Transverse colon (tissue), 4 donors: ENCODE data around the gene VTI1A. TPM values are rescaled to one million over a fixed set of nuclear protein-coding genes. Genes with fewer than 3 reads are reported as not detected.

Source experiments
- DNase-seq: peaks from one replicate; pipeline ENCODE4 v3.0.0-alpha.2; 2019
- H3K27ac ChIP-seq, 4 donors: fragments of 200-600 bp; sonication (generic); 2 replicates each; pipeline ENCODE4 v1.5.1; 2016 to 2018; ENCODE audit warnings: inconsistent platforms in 4 of 4
- H3K27me3 ChIP-seq: fragments of 200-600 bp; sonication (generic); 2 replicates; pipeline ENCODE4 v1.5.1; 2017; ENCODE audit warnings: inconsistent platforms
- H3K36me3 ChIP-seq, 4 donors: fragments of 200-600 bp; sonication (generic); 2 replicates each; pipeline ENCODE4 v1.5.1; 2017 to 2019; ENCODE audit warnings: inconsistent platforms in 4 of 4
- H3K4me1 ChIP-seq, 4 donors: fragments of 200-600 bp; sonication (generic); 2 replicates each; pipeline ENCODE4 v1.5.1; 2017 to 2020; ENCODE audit warnings: inconsistent platforms in 4 of 4
- H3K4me3 ChIP-seq, 4 donors: fragments of 200-600 bp; sonication (generic); 1 replicate in 1 of 4; 2 replicates in 3 of 4; pipeline versions ENCODE4 v1.5.1 to v1.6.1; 2017 to 2019; ENCODE audit warnings: inconsistent platforms in 4 of 4
- H3K9me3 ChIP-seq, 2 donors: fragments of 200-600 bp; sonication (generic); 2 replicates each; pipeline ENCODE4 v1.5.1; 2017 to 2019; ENCODE audit warnings: inconsistent platforms in 2 of 2
- EP300 ChIP-seq: sonication (generic); formaldehyde crosslinking; IDR thresholded peaks from one replicate; pipeline ENCODE4 v1.6.1; 2017; ENCODE audit warnings: antibody characterized with exemption, low read depth
- POLR2A ChIP-seq: fragments of 450-650 bp; IDR thresholded peaks from one replicate; pipeline ENCODE4 v1.6.1; 2016; ENCODE audit warnings: antibody characterized with exemption, mild to moderate bottlenecking, moderate library complexity
- POLR2AphosphoS5 ChIP-seq, 3 donors: sonication (generic); formaldehyde crosslinking; IDR thresholded peaks; one replicate each; pipeline ENCODE4 v1.6.1; 2016; ENCODE audit warnings: antibody characterized with exemption in 3 of 3
- WGBS, 2 donors: methylation state at CpG; one replicate each; pipeline ENCODE4 v1.1.5; 2018; ENCODE audit warnings: low coverage in 1 of 2; 5-methylcytosine and 5-hydroxymethylcytosine counted together
- in situ Hi-C, 4 donors: fragments of 200-750 bp; cut with MboI; loops; one replicate each; pipeline versions ENCODE4 v1.15.0 to v1.15.1; 2017; ENCODE audit warnings: low sequenced_read_pairs in 3 of 4, low pct_ligation_motif_present in 1 of 4, low pct_unique_long_range_greater_than_20kb in 1 of 4
- intact Hi-C: fragments of 100-400 bp; cut with DNase I; formaldehyde crosslinking; loops from one replicate; pipeline ENCODE4 v1.15.1; 2023; ENCODE audit warnings: low total_unique reads
- total RNA-seq, 4 donors: library from RNA; depleted of rRNA; stranded (reverse); fragments of >200 nt; gene quantifications; one replicate each; pipeline ENCODE4 v1.1.0, GENCODE V29; 2016
- TF ChIP-seq, protein P1 (sequence below), 5 experiments: fragments of 200-600 bp in 3 of 5; fragments of 450-650 bp in 2 of 5; sonication (generic) in 3 of 5; IDR thresholded peaks; 1 replicate in 2 of 5; 2 replicates in 3 of 5; pipeline ENCODE4 v1.5.1; 2016 to 2017; ENCODE audit warnings: antibody characterized with exemption in 5 of 5, inconsistent platforms in 3 of 5, mild to moderate bottlenecking in 2 of 5, moderate library complexity in 1 of 5

Gene VTI1A
- total RNA-seq, 4 donors from 2014 or later = 65.8 to 211 (median 149) TPM

DNA sequence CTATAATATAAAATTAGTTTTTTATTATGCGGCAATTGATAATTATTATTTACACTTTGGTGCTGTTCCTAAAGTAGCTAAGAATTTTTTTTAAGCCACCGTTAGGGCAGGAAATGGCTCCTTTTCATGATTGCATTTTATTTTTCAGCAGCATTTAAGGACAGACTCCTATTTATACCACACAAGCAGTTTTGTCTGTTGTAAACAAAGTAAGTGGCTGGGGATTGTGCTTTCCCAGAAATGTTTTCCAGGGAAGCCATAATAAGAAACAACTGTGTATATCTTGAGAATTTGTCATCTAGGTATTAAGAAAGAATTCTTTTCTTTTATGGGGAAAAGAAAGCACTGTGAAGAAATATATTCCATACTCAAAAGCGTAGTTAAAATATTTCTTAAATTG, 232.0 kb downstream of the VTI1A start:
- TF ChIP-seq, protein P1, sequence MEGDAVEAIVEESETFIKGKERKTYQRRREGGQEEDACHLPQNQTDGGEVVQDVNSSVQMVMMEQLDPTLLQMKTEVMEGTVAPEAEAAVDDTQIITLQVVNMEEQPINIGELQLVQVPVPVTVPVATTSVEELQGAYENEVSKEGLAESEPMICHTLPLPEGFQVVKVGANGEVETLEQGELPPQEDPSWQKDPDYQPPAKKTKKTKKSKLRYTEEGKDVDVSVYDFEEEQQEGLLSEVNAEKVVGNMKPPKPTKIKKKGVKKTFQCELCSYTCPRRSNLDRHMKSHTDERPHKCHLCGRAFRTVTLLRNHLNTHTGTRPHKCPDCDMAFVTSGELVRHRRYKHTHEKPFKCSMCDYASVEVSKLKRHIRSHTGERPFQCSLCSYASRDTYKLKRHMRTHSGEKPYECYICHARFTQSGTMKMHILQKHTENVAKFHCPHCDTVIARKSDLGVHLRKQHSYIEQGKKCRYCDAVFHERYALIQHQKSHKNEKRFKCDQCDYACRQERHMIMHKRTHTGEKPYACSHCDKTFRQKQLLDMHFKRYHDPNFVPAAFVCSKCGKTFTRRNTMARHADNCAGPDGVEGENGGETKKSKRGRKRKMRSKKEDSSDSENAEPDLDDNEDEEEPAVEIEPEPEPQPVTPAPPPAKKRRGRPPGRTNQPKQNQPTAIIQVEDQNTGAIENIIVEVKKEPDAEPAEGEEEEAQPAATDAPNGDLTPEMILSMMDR (IDR thresholded peaks at IDR 0.05) = no peak
- TF ChIP-seq POLR2AphosphoS5 (IDR thresholded peaks at IDR 0.05) = no peak
- TF ChIP-seq EP300 = no peak
- TF ChIP-seq POLR2A = no peak
- no peak overlapping the region for H3K27ac ChIP-seq
- H3K9me3 ChIP-seq = no peaks in the 10 kb centered on the region
- DNase-seq = no peak
- no peaks in the 10 kb centered on the region for H3K27me3 ChIP-seq
- intact Hi-C loops (no loop called here), in situ Hi-C loops (no loop called here)
- H3K36me3 ChIP-seq = peaks cover 0 to 4% (median 0%) of the 10 kb centered on the region in 4 donors
- no peak overlapping the region for H3K4me3 ChIP-seq
- no peaks in the 10 kb centered on the region for H3K4me1 ChIP-seq
- WGBS, 2 donors = 79 to 86% methylated on average over 3 of the region's 3 CpGs

DNA sequence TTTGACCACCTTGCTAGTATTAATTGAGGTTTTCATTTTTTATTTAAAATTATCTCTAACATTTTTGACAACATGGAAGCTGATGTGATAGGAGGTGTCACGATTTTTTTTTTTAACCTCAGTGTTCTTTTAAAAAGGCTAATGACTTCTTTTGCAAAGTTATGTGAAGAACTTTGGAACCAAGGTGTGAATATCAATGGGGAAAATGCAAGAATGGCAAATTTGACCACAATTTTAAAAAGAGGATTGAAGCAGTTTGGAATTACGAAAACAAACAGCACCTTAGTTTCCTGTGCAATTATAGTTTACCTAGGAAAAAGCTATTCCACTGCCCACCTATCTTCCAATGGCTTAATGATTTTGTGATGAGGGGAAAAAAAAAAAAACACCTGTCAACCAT, 232.4 kb downstream of the VTI1A start:
- Histone ChIP-seq H3K27ac (no peak overlapping the region), H3K9me3 (no peaks in the 10 kb centered on the region), H3K36me3 (peaks cover 0 to 4% (median 0%) of the 10 kb centered on the region in 4 donors), H3K4me1 (no peaks in the 10 kb centered on the region), H3K4me3 (no peak overlapping the region), H3K27me3 (no peaks in the 10 kb centered on the region)
- in situ Hi-C loops (no loop called here), intact Hi-C loops (no loop called here)
- 85 to 87% methylated on average over 2 of the region's 2 CpGs for WGBS, 2 donors
- no peak for TF ChIP-seq POLR2A
- no peak for TF ChIP-seq EP300
- TF ChIP-seq, protein P1 (IDR thresholded peaks at IDR 0.05) = no peak
- no peak for TF ChIP-seq POLR2AphosphoS5 (IDR thresholded peaks at IDR 0.05)
- no peak for DNase-seq

DNA sequence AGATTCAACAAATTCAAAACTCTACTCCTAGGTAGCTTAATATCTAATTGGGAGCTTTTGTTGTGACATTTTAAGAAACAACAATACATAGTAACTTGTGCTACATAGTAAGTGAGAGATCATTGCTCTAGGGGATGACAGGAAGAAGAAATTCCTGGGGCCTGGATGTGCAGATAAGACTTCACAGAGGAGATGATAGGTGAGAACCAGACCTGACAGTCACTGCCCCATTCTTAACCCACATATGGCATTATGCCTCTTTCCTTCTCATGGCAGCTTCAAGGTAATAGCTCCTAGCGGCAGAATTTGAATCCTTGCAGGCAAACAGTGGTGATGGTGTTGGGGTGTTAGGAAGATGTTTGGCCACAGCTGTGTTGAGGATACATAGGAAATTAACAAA, 233.6 kb downstream of the VTI1A start:
- intact Hi-C loops = no loop called here
- Histone ChIP-seq H3K4me3 (no peak overlapping the region), H3K27me3 (no peaks in the 10 kb centered on the region), H3K4me1 (no peaks in the 10 kb centered on the region), H3K36me3 (peaks cover 0 to under 1% (median 0%) of the 10 kb centered on the region in 4 donors), H3K27ac (no peak overlapping the region), H3K9me3 (no peaks in the 10 kb centered on the region)
- DNase-seq = no peak
- TF ChIP-seq POLR2AphosphoS5 (IDR thresholded peaks at IDR 0.05) (no peak), EP300 (no peak), POLR2A (no peak)
- TF ChIP-seq, protein P1 (IDR thresholded peaks at IDR 0.05) = no peak
- 94 to 100% methylated on average over 1 of the region's 1 CpG for WGBS, 2 donors
- in situ Hi-C loops = no loop called here

DNA sequence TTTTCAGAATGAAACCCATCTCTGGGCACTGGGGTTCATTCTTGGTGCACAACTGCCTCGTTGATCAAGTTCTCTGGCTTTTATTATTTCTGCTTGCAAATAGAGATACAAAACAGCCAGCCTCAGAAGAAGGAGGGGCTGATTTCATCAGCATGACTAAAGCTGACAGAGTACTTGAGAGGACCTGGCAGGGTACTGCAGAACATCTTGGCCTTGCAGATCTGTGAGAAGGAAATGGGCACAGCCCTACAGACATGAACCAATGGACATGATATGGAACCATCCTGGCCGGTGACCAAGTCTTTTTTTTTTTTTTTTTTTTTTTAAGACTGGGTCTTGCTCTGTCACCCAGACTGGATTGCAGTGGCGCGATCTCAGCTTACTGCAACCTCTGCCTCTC, 240.6 kb downstream of the VTI1A start:
- no peak for DNase-seq
- Histone ChIP-seq H3K27me3 (no peaks in the 10 kb centered on the region), H3K4me1 (no peaks in the 10 kb centered on the region), H3K4me3 (no peak overlapping the region), H3K27ac (no peak overlapping the region), H3K9me3 (no peaks in the 10 kb centered on the region), H3K36me3 (no peaks in the 10 kb centered on the region)
- in situ Hi-C loops = no loop called here
- intact Hi-C loops = no loop called here
- WGBS, 2 donors = 83 to 91% methylated on average over 4 of the region's 4 CpGs
- TF ChIP-seq POLR2A (no peak), EP300 (no peak), POLR2AphosphoS5 (IDR thresholded peaks at IDR 0.05) (no peak)
- TF ChIP-seq, protein P1 (IDR thresholded peaks at IDR 0.05) = no peak
